Peyer's patch (tissue), 4 donors: ENCODE data around the gene KCNQ5.

Experiments used
- CTCF ChIP-seq, 6 experiments: fragments of 450-650 bp in 4 of 6; fragments of 200-600 bp in 2 of 6; sonication (generic) in 1 of 6; IDR thresholded peaks; one replicate each; pipeline ENCODE4 v1.5.1; 2017 to 2019; ENCODE audit warnings: antibody characterized with exemption in 6 of 6, mild to moderate bottlenecking in 3 of 6, moderate library complexity in 1 of 6
- POLR2A ChIP-seq, 2 donors: fragments of 450-650 bp; IDR thresholded peaks; one replicate each; pipeline ENCODE4 v1.5.1; 2017; ENCODE audit warnings: antibody characterized with exemption in 2 of 2, mild to moderate bottlenecking in 2 of 2, moderate library complexity in 2 of 2

DNA sequence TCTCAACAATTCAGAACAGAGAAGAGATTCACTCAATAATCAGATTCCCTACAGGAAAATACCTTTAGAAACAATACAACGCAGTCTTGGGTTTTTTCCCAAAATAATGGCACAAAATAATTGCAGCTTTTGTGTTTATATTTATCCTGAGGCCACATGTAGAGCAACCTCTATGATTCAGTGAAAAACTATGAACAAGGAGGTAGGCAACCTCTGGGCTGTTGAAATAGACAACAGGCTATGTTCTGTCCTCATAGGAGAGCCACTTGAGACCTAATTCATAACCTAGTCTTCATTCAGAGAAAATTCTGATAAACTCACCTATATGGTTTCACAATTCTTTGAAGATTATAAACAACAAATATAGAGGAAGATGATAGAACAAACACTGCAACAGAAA lies 485.2 kb downstream of the KCNQ5 start:
- no peak for TF ChIP-seq CTCF (IDR thresholded peaks at IDR 0.05)
- no peak for TF ChIP-seq POLR2A (IDR thresholded peaks at IDR 0.05)
